ENCODE data around the gene ARHGAP44.
A peak's percentile ranks its signal among the peaks of the same experiment; 100 is the strongest.

ARHGAP44 gene, protein sequence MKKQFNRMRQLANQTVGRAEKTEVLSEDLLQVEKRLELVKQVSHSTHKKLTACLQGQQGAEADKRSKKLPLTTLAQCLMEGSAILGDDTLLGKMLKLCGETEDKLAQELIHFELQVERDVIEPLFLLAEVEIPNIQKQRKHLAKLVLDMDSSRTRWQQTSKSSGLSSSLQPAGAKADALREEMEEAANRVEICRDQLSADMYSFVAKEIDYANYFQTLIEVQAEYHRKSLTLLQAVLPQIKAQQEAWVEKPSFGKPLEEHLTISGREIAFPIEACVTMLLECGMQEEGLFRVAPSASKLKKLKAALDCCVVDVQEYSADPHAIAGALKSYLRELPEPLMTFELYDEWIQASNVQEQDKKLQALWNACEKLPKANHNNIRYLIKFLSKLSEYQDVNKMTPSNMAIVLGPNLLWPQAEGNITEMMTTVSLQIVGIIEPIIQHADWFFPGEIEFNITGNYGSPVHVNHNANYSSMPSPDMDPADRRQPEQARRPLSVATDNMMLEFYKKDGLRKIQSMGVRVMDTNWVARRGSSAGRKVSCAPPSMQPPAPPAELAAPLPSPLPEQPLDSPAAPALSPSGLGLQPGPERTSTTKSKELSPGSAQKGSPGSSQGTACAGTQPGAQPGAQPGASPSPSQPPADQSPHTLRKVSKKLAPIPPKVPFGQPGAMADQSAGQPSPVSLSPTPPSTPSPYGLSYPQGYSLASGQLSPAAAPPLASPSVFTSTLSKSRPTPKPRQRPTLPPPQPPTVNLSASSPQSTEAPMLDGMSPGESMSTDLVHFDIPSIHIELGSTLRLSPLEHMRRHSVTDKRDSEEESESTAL

GRCh38 chr17:12789481-12790248 is at the start of gene ARHGAP44:
ARHGAP44 (plus strand) TSS chr17:12789498; CDS start chr17:12789839, 341 bp downstream.
- ChIA-PET CTCF (interaction anchor here (0.8 kb wide), 1 partner anchor 15 kb away, joined by 3 read pairs; no protein-coding TSS in a partner anchor), POLR2A (no interaction called here)
- DNase-seq (ENCODE audit: extremely low spot score): peak; percentile 79
- no peak for TF ChIP-seq CTCF (IDR thresholded peaks at IDR 0.05; ENCODE audit: control extremely low read depth, extremely low read depth, low read depth, missing control alignments)

DNA sequence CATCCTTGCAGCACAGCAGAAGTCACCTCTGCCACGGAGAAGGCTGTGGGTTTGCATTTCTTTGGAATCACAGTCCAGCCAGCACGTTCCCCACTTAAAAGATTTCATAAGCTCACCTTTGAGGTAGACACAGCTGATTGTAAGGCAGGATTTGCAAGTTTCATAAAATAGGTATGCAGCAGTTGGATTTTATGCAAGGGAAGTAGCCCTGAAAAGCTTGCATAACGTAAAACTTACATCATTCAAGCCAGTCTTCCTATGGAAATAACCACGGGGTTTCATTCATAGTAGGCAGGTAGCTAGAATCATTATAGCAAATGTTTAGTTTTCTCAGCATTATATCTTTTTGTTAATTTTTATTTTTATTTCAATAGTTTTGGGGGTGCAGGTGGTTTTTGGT is 49.8 kb upstream of the ARHGAP44 start:
- POLR2A ChIA-PET: no interaction called here
- CTCF ChIA-PET: no interaction called here

DNA sequence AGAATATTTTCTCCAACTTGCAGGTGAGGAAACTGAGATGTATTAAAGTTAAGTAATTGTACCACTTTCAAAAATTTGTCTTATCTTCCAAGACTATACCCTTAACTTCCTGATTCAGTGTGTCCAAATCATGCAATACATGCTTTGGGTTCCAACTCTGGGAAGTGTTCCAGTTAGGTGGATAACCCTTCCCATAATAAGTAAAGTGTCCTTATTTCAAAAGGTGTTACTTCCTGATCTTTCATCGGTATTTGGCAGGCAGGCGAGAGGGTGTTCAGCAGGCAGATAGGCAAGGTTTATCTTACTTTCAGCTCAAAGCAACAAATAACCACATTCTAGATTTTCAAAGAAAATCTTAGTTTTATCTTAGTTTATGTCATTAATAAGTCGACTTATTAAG is 46.3 kb upstream of the ARHGAP44 start:
- CTCF ChIA-PET: interaction anchor here (0.7 to 3.8 kb wide), 8 partner anchors 9 to 563 kb away, joined by 4 to 23 read pairs (median 6); no protein-coding TSS in a partner anchor
- POLR2A ChIA-PET: no interaction called here

More for the DNA sequence above, 49.8 kb upstream of the ARHGAP44 start:
- no peak for TF ChIP-seq CTCF (IDR thresholded peaks at IDR 0.05; ENCODE audit: control extremely low read depth, extremely low read depth, low read depth, missing control alignments)
- no peak for DNase-seq (ENCODE audit: extremely low spot score)

DNA sequence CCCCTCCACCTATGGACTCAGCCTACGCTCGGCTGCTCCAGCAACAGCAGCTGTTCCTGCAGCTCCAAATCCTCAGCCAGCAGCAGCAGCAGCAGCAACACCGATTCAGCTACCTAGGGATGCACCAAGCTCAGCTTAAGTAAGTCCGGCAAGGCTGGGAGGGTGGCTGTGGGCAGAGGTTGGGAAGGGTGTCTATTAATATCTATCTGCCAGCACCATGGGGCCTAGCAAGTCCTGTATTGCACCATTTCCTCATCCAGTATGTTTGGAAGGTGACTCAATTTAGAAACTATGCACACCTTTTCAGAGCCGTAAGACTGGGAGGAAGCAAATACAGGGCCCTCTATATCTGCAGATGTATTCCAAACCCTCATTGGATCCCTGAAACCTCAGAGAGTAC is 45.0 kb upstream of the ARHGAP44 start:
- TF ChIP-seq CTCF (IDR thresholded peaks at IDR 0.05; ENCODE audit: control extremely low read depth, extremely low read depth, low read depth, missing control alignments): no peak
- ChIA-PET POLR2A (no interaction called here), CTCF (interaction anchor here (0.9 to 3.8 kb wide), 2 partner anchors 8 to 20 kb away, joined by 3 to 23 read pairs; no protein-coding TSS in a partner anchor)
- no peak for DNase-seq (ENCODE audit: extremely low spot score)

More for the DNA sequence above, 46.3 kb upstream of the ARHGAP44 start:
- TF ChIP-seq CTCF (IDR thresholded peaks at IDR 0.05; ENCODE audit: control extremely low read depth, extremely low read depth, low read depth, missing control alignments): no peak
- DNase-seq (ENCODE audit: extremely low spot score): no peak

DNA sequence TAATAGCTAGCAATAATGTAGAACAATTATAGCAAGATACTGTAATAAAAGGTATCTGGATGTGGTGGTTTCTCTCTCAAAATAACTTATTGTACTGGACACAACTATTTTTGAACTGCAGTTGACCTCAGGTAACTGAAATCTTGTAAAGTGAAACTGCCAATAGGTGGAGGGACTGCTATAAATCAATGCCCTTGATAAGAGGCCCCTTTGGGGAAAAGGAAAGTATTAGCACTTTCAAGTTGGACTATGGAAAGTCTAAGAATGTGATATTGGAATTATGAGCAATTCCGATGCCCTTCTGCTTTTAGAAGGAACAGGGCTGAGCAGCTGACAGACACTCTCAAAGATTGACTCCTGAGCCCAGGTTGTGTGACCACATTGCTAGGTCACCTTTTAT is 44.5 kb upstream of the ARHGAP44 start:
- CTCF ChIA-PET: no interaction called here
- no peak for DNase-seq (ENCODE audit: extremely low spot score)
- POLR2A ChIA-PET: no interaction called here
- TF ChIP-seq CTCF (IDR thresholded peaks at IDR 0.05; ENCODE audit: control extremely low read depth, extremely low read depth, low read depth, missing control alignments): no peak

GRCh38 chr17:12745486-12745885 is 43.8 kb upstream of the ARHGAP44 start:
- ChIA-PET CTCF (no interaction called here), POLR2A (no interaction called here)

More at GRCh38 chr17:12745486-12745885, 43.8 kb upstream of the ARHGAP44 start:
- no peak for TF ChIP-seq CTCF (IDR thresholded peaks at IDR 0.05; ENCODE audit: control extremely low read depth, extremely low read depth, low read depth, missing control alignments)
- DNase-seq (ENCODE audit: extremely low spot score): no peak
